AG09309 (cell line): ENCODE measurements around the gene GOT1.

Source experiments
- DNase-seq: peaks from one replicate; pipeline ENCODE4 v3.0.0-alpha.2; 2010; ENCODE audit warnings: low read depth
- H3K4me3 ChIP-seq: 2 replicates; pipeline ENCODE4 v1.5.1; 2011; ENCODE audit warnings: mild to moderate bottlenecking, low read depth, low read length, moderate library complexity; ENCODE audit not compliant: control insufficient read depth
- TF ChIP-seq, protein P1 (sequence below): IDR thresholded peaks from 2 replicates; pipeline ENCODE4 v1.5.1; 2011; ENCODE audit warnings: mild to moderate bottlenecking, low read depth, low read length, inconsistent platforms; ENCODE audit not compliant: insufficient read depth, control insufficient read depth; ENCODE audit errors: missing control alignments

The GOT1 gene

DNA sequence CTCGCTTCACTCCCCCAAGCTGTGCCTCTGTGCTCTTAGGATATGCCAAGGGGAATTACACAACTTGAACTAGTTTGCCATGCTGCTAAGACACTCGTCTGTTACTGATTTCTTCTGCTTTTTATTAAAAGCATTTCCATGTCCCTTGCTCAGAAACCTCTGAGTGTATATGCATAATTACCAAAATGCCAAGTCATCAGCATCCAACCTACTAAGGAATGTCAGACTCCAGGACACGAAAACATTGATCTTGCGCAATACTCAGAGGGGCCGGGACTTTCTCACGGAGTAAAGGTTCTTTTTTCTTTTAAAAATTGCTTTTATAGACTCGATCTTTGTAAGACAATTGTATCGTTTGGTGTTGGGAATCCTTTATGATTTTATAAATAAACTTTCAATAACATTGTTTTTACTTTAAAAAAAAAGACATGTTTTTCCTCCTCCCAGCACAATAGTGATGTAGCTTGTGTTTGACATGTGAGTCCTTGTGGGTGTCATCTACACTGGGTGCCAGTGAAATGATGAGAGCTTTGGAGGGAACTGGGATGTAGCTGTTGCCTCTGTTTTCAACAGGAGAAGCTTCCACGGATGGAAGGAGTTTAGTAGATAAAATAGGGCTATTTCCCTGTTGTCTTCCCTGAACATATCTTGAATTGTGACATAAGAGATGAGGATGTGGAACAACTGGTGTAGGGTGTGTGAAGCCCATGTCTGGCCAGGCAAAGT is 57.7 kb downstream of the GOT1 start:
- TF ChIP-seq, protein P1, sequence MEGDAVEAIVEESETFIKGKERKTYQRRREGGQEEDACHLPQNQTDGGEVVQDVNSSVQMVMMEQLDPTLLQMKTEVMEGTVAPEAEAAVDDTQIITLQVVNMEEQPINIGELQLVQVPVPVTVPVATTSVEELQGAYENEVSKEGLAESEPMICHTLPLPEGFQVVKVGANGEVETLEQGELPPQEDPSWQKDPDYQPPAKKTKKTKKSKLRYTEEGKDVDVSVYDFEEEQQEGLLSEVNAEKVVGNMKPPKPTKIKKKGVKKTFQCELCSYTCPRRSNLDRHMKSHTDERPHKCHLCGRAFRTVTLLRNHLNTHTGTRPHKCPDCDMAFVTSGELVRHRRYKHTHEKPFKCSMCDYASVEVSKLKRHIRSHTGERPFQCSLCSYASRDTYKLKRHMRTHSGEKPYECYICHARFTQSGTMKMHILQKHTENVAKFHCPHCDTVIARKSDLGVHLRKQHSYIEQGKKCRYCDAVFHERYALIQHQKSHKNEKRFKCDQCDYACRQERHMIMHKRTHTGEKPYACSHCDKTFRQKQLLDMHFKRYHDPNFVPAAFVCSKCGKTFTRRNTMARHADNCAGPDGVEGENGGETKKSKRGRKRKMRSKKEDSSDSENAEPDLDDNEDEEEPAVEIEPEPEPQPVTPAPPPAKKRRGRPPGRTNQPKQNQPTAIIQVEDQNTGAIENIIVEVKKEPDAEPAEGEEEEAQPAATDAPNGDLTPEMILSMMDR: no peak
- peak; percentile 64 for DNase-seq
- no peak overlapping the region for H3K4me3 ChIP-seq

DNA sequence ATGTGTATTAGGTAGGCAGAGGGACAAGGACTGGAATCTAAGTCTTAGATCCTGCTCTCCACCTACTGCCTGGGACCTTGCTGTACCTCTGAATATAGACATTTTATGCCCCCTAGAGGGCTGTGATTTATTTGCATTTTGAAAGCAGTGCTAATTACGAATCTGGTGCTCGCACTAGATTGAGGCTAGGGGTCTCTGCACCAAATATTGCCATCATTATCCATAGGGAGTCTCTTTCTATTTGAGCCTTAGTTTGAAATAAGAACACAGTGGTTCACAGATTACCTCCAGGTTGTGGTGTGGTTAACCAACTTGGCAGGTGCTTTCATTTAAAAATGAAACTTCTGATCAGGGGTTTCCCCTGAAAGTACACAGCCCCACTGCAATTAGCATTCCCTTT is 59.4 kb downstream of the GOT1 start:
- TF ChIP-seq, protein P1: peak; percentile 43
- DNase-seq: no peak
- no peak overlapping the region for H3K4me3 ChIP-seq

DNA sequence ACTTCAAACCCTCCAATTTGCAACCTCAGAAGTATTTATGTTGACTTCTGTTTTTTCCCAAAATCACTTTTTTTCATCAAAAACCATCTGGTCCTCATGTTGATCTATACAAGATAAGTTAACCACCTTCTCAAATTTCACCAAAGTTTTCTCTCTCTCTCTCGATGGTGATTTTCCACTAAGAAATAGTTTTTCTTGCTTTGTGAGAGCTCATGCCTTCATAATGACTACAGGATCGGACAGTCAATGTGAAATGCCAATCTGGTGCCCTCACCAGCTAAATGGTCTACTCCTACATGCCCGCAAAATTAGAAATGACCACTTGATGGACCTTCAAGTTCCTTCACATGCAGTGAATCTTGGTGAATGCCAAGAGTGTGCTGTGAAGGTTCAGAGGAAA is 60.9 kb downstream of the GOT1 start:
- H3K4me3 ChIP-seq: no peak overlapping the region
- no peak for DNase-seq
- TF ChIP-seq, protein P1: no peak

DNA sequence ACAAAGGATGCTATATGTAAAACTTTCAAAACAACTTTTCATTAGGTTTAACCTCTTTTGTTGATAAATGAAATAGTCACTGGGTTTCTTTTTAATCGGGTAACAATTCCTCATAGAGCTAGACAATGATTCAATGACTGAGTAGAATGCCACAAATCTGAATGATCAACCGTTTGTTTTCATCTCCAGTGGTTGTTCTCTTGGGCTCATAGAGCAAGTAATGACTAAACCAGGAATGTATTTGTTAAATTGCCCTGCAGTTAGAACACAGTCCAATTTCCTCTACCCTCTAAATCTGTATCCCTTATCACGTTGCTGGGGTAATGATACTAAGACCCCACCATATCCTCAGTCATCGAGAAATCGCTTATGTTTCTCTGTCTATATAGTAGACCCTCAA is 61.3 kb downstream of the GOT1 start:
- no peak overlapping the region for H3K4me3 ChIP-seq
- TF ChIP-seq, protein P1: no peak
- no peak for DNase-seq

DNA sequence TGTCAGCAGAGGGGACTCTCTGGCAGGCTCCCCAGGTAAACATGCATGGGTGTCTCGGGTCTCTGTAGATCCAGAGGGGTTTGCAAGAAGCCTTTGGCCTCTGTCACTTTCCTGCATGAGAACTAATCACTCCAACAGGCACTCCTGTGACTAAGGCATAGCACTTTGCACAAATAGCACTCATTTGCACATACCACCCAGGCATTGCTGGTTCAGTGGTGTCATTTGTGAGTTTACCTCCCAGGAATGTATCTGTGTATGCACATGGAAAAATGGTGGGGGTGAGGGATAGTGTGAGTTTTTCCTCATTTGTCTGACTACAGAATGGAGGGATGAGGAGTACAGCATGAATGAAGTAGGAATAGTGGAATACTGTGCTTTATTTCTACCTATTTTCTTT is 61.8 kb downstream of the GOT1 start:
- no peak for DNase-seq
- no peak overlapping the region for H3K4me3 ChIP-seq
- TF ChIP-seq, protein P1: no peak

DNA sequence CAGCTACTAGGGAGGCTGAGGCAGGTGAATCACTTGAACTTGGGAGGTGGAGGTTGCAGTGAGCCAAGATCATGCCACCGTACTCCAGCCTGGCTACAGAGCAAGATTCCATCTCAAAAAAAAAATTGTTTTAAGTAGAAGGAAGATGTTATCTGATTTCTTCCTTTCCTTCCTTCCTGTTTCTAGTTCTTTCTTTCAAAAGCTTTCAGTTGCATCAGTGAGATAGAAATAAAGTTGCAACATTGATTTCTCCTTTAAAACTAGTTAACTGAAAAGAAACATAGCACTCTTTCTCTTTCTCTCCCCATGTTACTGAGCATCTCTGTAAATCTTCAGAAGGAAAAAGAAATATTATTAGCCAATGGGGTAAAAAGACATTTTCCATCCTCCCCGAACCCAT is 63.8 kb downstream of the GOT1 start:
- TF ChIP-seq, protein P1: no peak

More for the DNA sequence above, 63.8 kb downstream of the GOT1 start:
- no peak overlapping the region for H3K4me3 ChIP-seq
- no peak for DNase-seq
